ENCODE measurements around the gene ME1. TPM values are rescaled to one million over a fixed set of nuclear protein-coding genes. Genes with fewer than 3 reads are reported as not detected.
A peak's percentile ranks its signal among the peaks of the same experiment; 100 is the strongest.

The ME1 gene
- total RNA-seq, result 7.9 and 9.5 TPM in 2 replicates
- long read RNA-seq, transcript ME1-201 (14 exons, 3,371 nt), result major isoform, 37 of 44 reads
- long read RNA-seq, partial matches to known transcripts, result 2 of 44 reads
- long read RNA-seq, other reads (novel, unspliced or antisense), result 5 of 44 reads

- peak; percentile 52 for DNase-seq (ENCODE audit: low spot score, unreplicated experiment)
- Mint-ChIP-seq H3K27ac (peak within 1 kb of the TSS; percentile 96), H3K4me1 (ENCODE audit: low read depth) (peaks cover 12% of the 10 kb centered on the region), H3K9me3 (ENCODE audit: low read depth) (peaks cover 3% of the 10 kb centered on the region), H3K4me3 (ENCODE audit: low read depth) (peak within 1 kb of the TSS; percentile 80), H3K27me3 (no peaks in the 10 kb centered on the region), H3K36me3 (ENCODE audit: insufficient read depth) (peaks cover 4% of the 10 kb centered on the region)
- TF ChIP-seq CTCF (IDR thresholded peaks at IDR 0.05; ENCODE audit: unreplicated experiment), result no peak
Measured at GRCh38 chr6:83430611-83431544, at the start of gene ME1. ME1 (minus strand) TSS chr6:83431051; CDS start chr6:83430954, 97 bp downstream.

GRCh38 chr6:83480470-83480869, 49.6 kb upstream of the ME1 start:
- Mint-ChIP-seq H3K4me3 (ENCODE audit: low read depth) (no peak overlapping the region), H3K27me3 (no peaks in the 10 kb centered on the region), H3K27ac (no peak overlapping the region), H3K9me3 (ENCODE audit: low read depth) (no peaks in the 10 kb centered on the region), H3K36me3 (ENCODE audit: insufficient read depth) (no peaks in the 10 kb centered on the region), H3K4me1 (ENCODE audit: low read depth) (no peaks in the 10 kb centered on the region)
- no peak for DNase-seq (ENCODE audit: low spot score, unreplicated experiment)
- TF ChIP-seq CTCF (IDR thresholded peaks at IDR 0.05; ENCODE audit: unreplicated experiment), result no peak

- no peaks in the 10 kb centered on the region for H3K4me1 Mint-ChIP-seq (ENCODE audit: low read depth)
- no peaks in the 10 kb centered on the region for H3K36me3 Mint-ChIP-seq (ENCODE audit: insufficient read depth)
- no peak for TF ChIP-seq CTCF (IDR thresholded peaks at IDR 0.05; ENCODE audit: unreplicated experiment)
- no peaks in the 10 kb centered on the region for H3K9me3 Mint-ChIP-seq (ENCODE audit: low read depth)
- H3K27ac Mint-ChIP-seq, result no peak overlapping the region
- no peak overlapping the region for H3K4me3 Mint-ChIP-seq (ENCODE audit: low read depth)
- no peak for DNase-seq (ENCODE audit: low spot score, unreplicated experiment)
- no peaks in the 10 kb centered on the region for H3K27me3 Mint-ChIP-seq
Measured at GRCh38 chr6:83479389-83479788, 48.5 kb upstream of the ME1 start.

- DNase-seq (ENCODE audit: low spot score, unreplicated experiment), result no peak
- no peaks in the 10 kb centered on the region for H3K36me3 Mint-ChIP-seq (ENCODE audit: insufficient read depth)
- no peaks in the 10 kb centered on the region for H3K9me3 Mint-ChIP-seq (ENCODE audit: low read depth)
- no peak overlapping the region for H3K27ac Mint-ChIP-seq
- no peak overlapping the region for H3K4me3 Mint-ChIP-seq (ENCODE audit: low read depth)
- H3K27me3 Mint-ChIP-seq, result no peaks in the 10 kb centered on the region
- no peaks in the 10 kb centered on the region for H3K4me1 Mint-ChIP-seq (ENCODE audit: low read depth)
- TF ChIP-seq CTCF (IDR thresholded peaks at IDR 0.05; ENCODE audit: unreplicated experiment), result no peak
Measured at GRCh38 chr6:83476971-83477370, 46.1 kb upstream of the ME1 start.

- no peak overlapping the region for H3K27ac Mint-ChIP-seq
- H3K9me3 Mint-ChIP-seq (ENCODE audit: low read depth), result no peaks in the 10 kb centered on the region
- DNase-seq (ENCODE audit: low spot score, unreplicated experiment), result no peak
- no peaks in the 10 kb centered on the region for H3K27me3 Mint-ChIP-seq
- H3K36me3 Mint-ChIP-seq (ENCODE audit: insufficient read depth), result no peaks in the 10 kb centered on the region
- H3K4me1 Mint-ChIP-seq (ENCODE audit: low read depth), result no peaks in the 10 kb centered on the region
- H3K4me3 Mint-ChIP-seq (ENCODE audit: low read depth), result no peak overlapping the region
- no peak for TF ChIP-seq CTCF (IDR thresholded peaks at IDR 0.05; ENCODE audit: unreplicated experiment)
Measured at GRCh38 chr6:83474309-83474708, 43.5 kb upstream of the ME1 start.

Data from progenitor cell of endocrine pancreas (in vitro differentiated cells).